Measurements from ENCODE around the gene UBE2J2. TPM values are rescaled to one million over a fixed set of nuclear protein-coding genes. Genes with fewer than 3 reads are reported as not detected.

UBE2J2 gene
- total RNA-seq, 1 experiment from 2014 or later, result 54.2 TPM

DNA sequence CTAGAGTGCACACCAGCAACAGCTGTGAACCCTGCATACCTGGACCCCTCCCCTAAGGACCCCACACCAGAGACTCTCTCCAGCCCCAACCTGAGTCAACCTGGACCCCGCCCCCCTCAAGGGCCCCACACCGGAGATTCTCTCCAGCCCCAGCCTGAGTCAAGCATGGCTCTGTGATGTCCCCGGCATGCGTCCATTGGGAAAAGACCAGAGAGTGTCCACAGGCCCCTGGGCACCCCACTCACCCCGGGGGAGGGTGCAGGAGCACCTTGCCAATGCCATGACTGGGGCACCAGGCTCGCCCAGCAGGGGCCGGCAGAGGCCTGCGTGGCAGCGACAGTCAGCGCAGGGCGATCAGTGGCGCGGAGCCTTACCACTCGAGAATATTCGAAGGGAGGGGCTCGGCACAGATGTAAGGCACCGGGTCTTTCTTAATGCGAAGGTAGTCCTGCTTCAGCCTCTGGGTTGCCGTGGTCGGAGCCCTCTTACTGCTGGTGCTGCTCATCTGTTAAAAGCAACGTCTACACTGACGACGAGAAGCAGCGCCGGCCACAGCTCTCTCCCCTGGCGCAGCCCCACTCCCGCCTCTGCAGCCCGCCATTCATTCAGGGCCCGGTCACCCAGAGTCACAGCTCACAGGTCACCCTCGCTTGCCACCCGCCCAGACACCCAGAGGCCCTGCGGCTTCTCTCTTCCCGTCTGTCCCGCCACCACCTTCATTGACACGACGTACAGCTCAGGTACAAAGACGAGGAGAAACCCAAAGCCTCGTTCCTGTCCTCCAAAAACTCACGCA is 6.0 kb downstream of the UBE2J2 start:
- H3K4me3 ChIP-seq, result no peak overlapping the region

DNA sequence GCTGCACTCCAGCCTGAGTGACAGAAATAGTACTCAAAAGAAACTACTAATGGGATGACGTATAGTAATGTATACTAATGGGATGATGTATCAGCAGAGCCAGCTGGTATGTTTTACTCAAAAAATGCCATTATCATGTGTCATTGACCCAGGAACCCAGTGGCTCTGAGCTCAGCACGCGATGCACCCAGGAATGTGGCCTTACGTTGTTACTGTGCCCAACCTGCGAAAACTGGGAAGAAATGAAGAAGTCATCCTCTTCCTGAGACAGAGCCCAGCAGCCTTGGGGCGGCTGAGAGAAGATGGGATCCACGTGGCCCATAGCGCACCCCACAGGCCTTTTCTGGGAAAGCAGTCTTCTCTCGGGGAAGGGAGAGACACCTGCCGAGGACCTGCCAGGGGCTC is 8.8 kb downstream of the UBE2J2 start:
- Histone ChIP-seq H3F3A (ENCODE audit: insufficient read depth, low read depth) (peaks cover 22% of the 10 kb centered on the region; the same call in 1 of the 2 replicates), H3K4me3 (no peak overlapping the region), H3K36me3 (ENCODE audit: low read depth) (peaks cover 10% of the 10 kb centered on the region; the same call in 1 of the 2 replicates), H3K79me2 (ENCODE audit: low read depth) (peaks cover 39% of the 10 kb centered on the region), H3K9me2 (ENCODE audit: insufficient read depth) (no peaks in the 10 kb centered on the region), H3K4me2 (no peak overlapping the region), H2AFZ (no peak overlapping the region), H3K27ac (peak overlapping the region; percentile 44; the same call in 1 of the 2 replicates), H4K20me1 (ENCODE audit: insufficient read depth) (peaks cover 51% of the 10 kb centered on the region), H3K9me3 (ENCODE audit: insufficient read depth, low read depth) (no peaks in the 10 kb centered on the region), H3K27me3 (ENCODE audit: insufficient read depth, low read depth) (no peaks in the 10 kb centered on the region), H3K4me1 (replicated peaks; ENCODE audit: insufficient read depth) (no peaks in the 10 kb centered on the region)
- ChIA-PET CTCF (interaction anchor here (0.6 kb wide), 2 partner anchors 192 to 288 kb away, joined by 3 to 5 read pairs; no protein-coding TSS in a partner anchor), POLR2A (ENCODE audit: unreplicated experiment) (interaction anchor here (0.5 to 0.6 kb wide), 2 partner anchors 245 to 280 kb away, joined by 8 to 13 read pairs; partner anchors contain the start of gene AGRN)
- BruUV-seq (replicated peaks), result no TSS peak
- peak; percentile 70 to 84 for DNase-seq
- intact Hi-C loops (cut with micrococcal nuclease; ENCODE audit: unreplicated experiment), result loop anchor here (1.0 kb wide), 2 partner anchors 102 to 143 kb away; no protein-coding TSS in a partner anchor
- TF ChIP-seq EZH2 (IDR thresholded peaks at IDR 0.05; ENCODE audit: low read depth), result no peak
- TF ChIP-seq, protein P1, sequence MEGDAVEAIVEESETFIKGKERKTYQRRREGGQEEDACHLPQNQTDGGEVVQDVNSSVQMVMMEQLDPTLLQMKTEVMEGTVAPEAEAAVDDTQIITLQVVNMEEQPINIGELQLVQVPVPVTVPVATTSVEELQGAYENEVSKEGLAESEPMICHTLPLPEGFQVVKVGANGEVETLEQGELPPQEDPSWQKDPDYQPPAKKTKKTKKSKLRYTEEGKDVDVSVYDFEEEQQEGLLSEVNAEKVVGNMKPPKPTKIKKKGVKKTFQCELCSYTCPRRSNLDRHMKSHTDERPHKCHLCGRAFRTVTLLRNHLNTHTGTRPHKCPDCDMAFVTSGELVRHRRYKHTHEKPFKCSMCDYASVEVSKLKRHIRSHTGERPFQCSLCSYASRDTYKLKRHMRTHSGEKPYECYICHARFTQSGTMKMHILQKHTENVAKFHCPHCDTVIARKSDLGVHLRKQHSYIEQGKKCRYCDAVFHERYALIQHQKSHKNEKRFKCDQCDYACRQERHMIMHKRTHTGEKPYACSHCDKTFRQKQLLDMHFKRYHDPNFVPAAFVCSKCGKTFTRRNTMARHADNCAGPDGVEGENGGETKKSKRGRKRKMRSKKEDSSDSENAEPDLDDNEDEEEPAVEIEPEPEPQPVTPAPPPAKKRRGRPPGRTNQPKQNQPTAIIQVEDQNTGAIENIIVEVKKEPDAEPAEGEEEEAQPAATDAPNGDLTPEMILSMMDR (conservative IDR thresholded peaks at IDR 0.05), result peak; percentile 53

More for the DNA sequence above, 6.0 kb downstream of the UBE2J2 start:
- H4K20me1 ChIP-seq (ENCODE audit: insufficient read depth), result peaks cover 67% of the 10 kb centered on the region
- TF ChIP-seq EZH2 (IDR thresholded peaks at IDR 0.05; ENCODE audit: low read depth), result no peak
- peaks cover 32% of the 10 kb centered on the region for H3F3A ChIP-seq (ENCODE audit: insufficient read depth, low read depth)
- H3K9me3 ChIP-seq (ENCODE audit: insufficient read depth, low read depth), result no peaks in the 10 kb centered on the region
- H2AFZ ChIP-seq, result no peak overlapping the region
- ChIA-PET POLR2A (ENCODE audit: unreplicated experiment) (no interaction called here), CTCF (no interaction called here)
- no peak overlapping the region for H3K27ac ChIP-seq
- H3K4me2 ChIP-seq, result no peak overlapping the region
- H3K79me2 ChIP-seq (ENCODE audit: low read depth), result peaks cover 67% of the 10 kb centered on the region
- no peak for DNase-seq
- H3K9me2 ChIP-seq (ENCODE audit: insufficient read depth), result no peaks in the 10 kb centered on the region
- no TSS peak for BruUV-seq (replicated peaks)
- intact Hi-C loops (cut with micrococcal nuclease; ENCODE audit: unreplicated experiment), result no loop called here
- peaks cover 17% of the 10 kb centered on the region for H3K4me1 ChIP-seq (replicated peaks; ENCODE audit: insufficient read depth)
- no peaks in the 10 kb centered on the region for H3K27me3 ChIP-seq (ENCODE audit: insufficient read depth, low read depth)
- H3K36me3 ChIP-seq (ENCODE audit: low read depth), result peaks cover 7% of the 10 kb centered on the region

DNA sequence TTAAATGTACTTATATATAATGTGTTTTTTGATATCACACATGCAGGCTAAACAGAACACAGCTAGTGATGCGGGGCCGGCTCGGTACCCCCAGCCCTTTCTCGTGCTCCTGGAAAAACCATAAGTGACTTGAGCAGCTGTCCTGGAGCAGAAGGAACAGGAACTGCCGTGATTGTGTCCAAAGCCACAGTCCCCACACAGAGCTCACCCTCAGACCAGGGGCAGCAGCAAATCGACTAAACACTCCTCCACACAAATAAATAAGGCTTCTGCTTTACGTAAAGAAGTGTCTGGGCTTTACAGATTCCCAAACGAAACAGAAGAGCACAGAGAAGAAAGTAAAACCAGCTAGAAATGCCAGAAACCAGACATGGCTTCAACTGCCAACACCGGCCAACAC is 9.6 kb downstream of the UBE2J2 start:
- ChIA-PET CTCF (no interaction called here), POLR2A (ENCODE audit: unreplicated experiment) (interaction anchor here (0.6 kb wide), 1 partner anchor 9 kb away, joined by 3 read pairs; the partner anchor contains the start of gene UBE2J2)
- Histone ChIP-seq H3K27me3 (ENCODE audit: insufficient read depth, low read depth) (no peaks in the 10 kb centered on the region), H3K36me3 (ENCODE audit: low read depth) (peaks cover 12% of the 10 kb centered on the region; the same call in 1 of the 2 replicates), H2AFZ (no peak overlapping the region), H3K27ac (no peak overlapping the region), H4K20me1 (ENCODE audit: insufficient read depth) (peaks cover 45% of the 10 kb centered on the region), H3K4me3 (no peak overlapping the region), H3K4me1 (replicated peaks; ENCODE audit: insufficient read depth) (no peaks in the 10 kb centered on the region), H3K9me3 (ENCODE audit: insufficient read depth, low read depth) (no peaks in the 10 kb centered on the region), H3F3A (ENCODE audit: insufficient read depth, low read depth) (peaks cover 22% of the 10 kb centered on the region; the same call in 1 of the 2 replicates), H3K79me2 (ENCODE audit: low read depth) (peaks cover 33% of the 10 kb centered on the region), H3K9me2 (ENCODE audit: insufficient read depth) (no peaks in the 10 kb centered on the region), H3K4me2 (no peak overlapping the region)
- TF ChIP-seq, protein P1 (conservative IDR thresholded peaks at IDR 0.05), result no peak
- no peak for TF ChIP-seq EZH2 (IDR thresholded peaks at IDR 0.05; ENCODE audit: low read depth)
- no TSS peak for BruUV-seq (replicated peaks)
- no peak for DNase-seq
- intact Hi-C loops (cut with micrococcal nuclease; ENCODE audit: unreplicated experiment), result no loop called here

All from PC-9 (cell line).